ENCODE results near the gene CHKB.

- TF ChIP-seq CTCF (IDR thresholded peaks at IDR 0.05; ENCODE audit: low read depth, low read length) (no peak), POLR2A (IDR thresholded peaks at IDR 0.05; ENCODE audit: extremely low read depth, insufficient read length) (no peak)
Observed at GRCh38 chr22:50569041-50569459, 13.6 kb downstream of the CHKB start.

Measured in NB4 (cell line).